Transverse colon (tissue), 4 donors: ENCODE data around the gene ABHD16B.

ENCODE experiments used
- CTCF ChIP-seq, 5 experiments: fragments of 200-600 bp in 3 of 5; fragments of 450-650 bp in 2 of 5; sonication (generic) in 3 of 5; IDR thresholded peaks; 1 replicate in 2 of 5; 2 replicates in 3 of 5; pipeline ENCODE4 v1.5.1; 2016 to 2017; ENCODE audit warnings: antibody characterized with exemption in 5 of 5, inconsistent platforms in 3 of 5, mild to moderate bottlenecking in 2 of 5, moderate library complexity in 1 of 5
- EP300 ChIP-seq: sonication (generic); formaldehyde crosslinking; IDR thresholded peaks from one replicate; pipeline ENCODE4 v1.6.1; 2017; ENCODE audit warnings: antibody characterized with exemption, low read depth
- POLR2A ChIP-seq: fragments of 450-650 bp; IDR thresholded peaks from one replicate; pipeline ENCODE4 v1.6.1; 2016; ENCODE audit warnings: antibody characterized with exemption, mild to moderate bottlenecking, moderate library complexity
- POLR2AphosphoS5 ChIP-seq, 3 donors: sonication (generic); formaldehyde crosslinking; IDR thresholded peaks; one replicate each; pipeline ENCODE4 v1.6.1; 2016; ENCODE audit warnings: antibody characterized with exemption in 3 of 3

- TF ChIP-seq POLR2A (no peak), POLR2AphosphoS5 (IDR thresholded peaks at IDR 0.05) (no peak), EP300 (no peak), CTCF (IDR thresholded peaks at IDR 0.05) (no peak)
Observed at GRCh38 chr20:63823691-63824311, 37.5 kb upstream of the ABHD16B start.
